BE2C (cell line): ENCODE data around the gene CDON.
"Not testable (repeated sequence)": the region's sequence is repeated elsewhere in the genome, so short reads cannot be mapped to it uniquely, and the experiment has no call there.

ENCODE experiments used
- DNase-seq: peaks from one replicate; pipeline ENCODE4 v3.0.0-alpha.2; 2020
- H3K27me3 ChIP-seq: fragments of 250-450 bp; sonication (Bioruptor Pico); 2 replicates; pipeline ENCODE4 v1.5.1; 2020; ENCODE audit warnings: mild to moderate bottlenecking
- H3K36me3 ChIP-seq: fragments of 250-450 bp; sonication (Bioruptor Pico); 2 replicates; pipeline ENCODE4 v1.5.1; 2020; ENCODE audit warnings: mild to moderate bottlenecking
- H3K4me1 ChIP-seq: fragments of 250-450 bp; sonication (Bioruptor Pico); 2 replicates; pipeline ENCODE4 v1.5.1; 2020
- H3K4me3 ChIP-seq: 2 replicates; pipeline ENCODE4 v1.5.1; 2011; ENCODE audit warnings: low read depth, low read length
- H3K9me3 ChIP-seq: fragments of 250-450 bp; sonication (Bioruptor Pico); 2 replicates; pipeline ENCODE4 v1.5.1; 2020
- CTCF ChIP-seq: IDR thresholded peaks from 2 replicates; pipeline ENCODE4 v1.5.1; 2012; ENCODE audit warnings: mild to moderate bottlenecking, low read depth, low read length

Gene CDON

GRCh38 chr11:126032375-126032774 lies 30.3 kb downstream of the CDON start:
- DNase-seq: no peak
- H3K4me1 ChIP-seq: peaks cover 9% of the 10 kb centered on the region
- TF ChIP-seq CTCF: no peak
- no peaks in the 10 kb centered on the region for H3K9me3 ChIP-seq
- no peaks in the 10 kb centered on the region for H3K27me3 ChIP-seq
- H3K36me3 ChIP-seq: peaks cover 4% of the 10 kb centered on the region
- no peak overlapping the region for H3K4me3 ChIP-seq

DNA sequence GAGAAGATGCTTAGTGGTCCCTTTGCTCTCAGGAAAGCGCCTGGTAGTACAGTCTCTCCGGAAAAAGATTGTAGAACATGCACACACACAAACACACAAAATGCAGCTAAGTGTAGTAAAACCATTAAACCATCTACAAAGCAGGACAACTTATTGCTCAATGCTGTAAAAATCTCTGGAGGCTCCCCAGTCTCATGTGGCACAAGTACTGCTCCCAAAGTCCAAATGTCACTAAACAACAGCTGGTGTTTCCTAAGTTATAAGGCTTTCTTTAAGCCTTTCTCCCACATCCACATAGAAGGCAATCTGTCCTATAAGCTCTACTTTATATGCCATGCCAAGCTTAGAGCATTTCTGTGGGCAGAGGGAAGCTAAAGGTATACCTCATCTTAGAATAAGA lies 32.9 kb downstream of the CDON start:
- no peak overlapping the region for H3K4me3 ChIP-seq
- H3K4me1 ChIP-seq: peaks cover 10% of the 10 kb centered on the region
- H3K36me3 ChIP-seq: peaks cover 4% of the 10 kb centered on the region
- no peak for TF ChIP-seq CTCF
- no peaks in the 10 kb centered on the region for H3K27me3 ChIP-seq
- no peaks in the 10 kb centered on the region for H3K9me3 ChIP-seq
- no peak for DNase-seq

- DNase-seq: no peak
- Histone ChIP-seq H3K4me3 (no peak overlapping the region), H3K27me3 (no peaks in the 10 kb centered on the region), H3K36me3 (peaks cover 4% of the 10 kb centered on the region), H3K9me3 (no peaks in the 10 kb centered on the region), H3K4me1 (peaks cover 10% of the 10 kb centered on the region)
- TF ChIP-seq CTCF: no peak
These were observed 33.4 kb downstream of the CDON start for GRCh38 chr11:126029237-126029636.

GRCh38 chr11:126028534-126028933 lies 34.1 kb downstream of the CDON start:
- not testable (repeated sequence) for H3K36me3 ChIP-seq, H3K9me3 ChIP-seq, H3K27me3 ChIP-seq, H3K4me3 ChIP-seq, DNase-seq
- peaks cover 10% of the 10 kb centered on the region for H3K4me1 ChIP-seq

GRCh38 chr11:126026579-126026978 lies 36.1 kb downstream of the CDON start:
- Histone ChIP-seq H3K4me1 (peaks cover 10% of the 10 kb centered on the region), H3K4me3 (no peak overlapping the region), H3K27me3 (no peaks in the 10 kb centered on the region), H3K9me3 (no peaks in the 10 kb centered on the region), H3K36me3 (peaks cover 13% of the 10 kb centered on the region)
- DNase-seq: no peak
- no peak for TF ChIP-seq CTCF

DNA sequence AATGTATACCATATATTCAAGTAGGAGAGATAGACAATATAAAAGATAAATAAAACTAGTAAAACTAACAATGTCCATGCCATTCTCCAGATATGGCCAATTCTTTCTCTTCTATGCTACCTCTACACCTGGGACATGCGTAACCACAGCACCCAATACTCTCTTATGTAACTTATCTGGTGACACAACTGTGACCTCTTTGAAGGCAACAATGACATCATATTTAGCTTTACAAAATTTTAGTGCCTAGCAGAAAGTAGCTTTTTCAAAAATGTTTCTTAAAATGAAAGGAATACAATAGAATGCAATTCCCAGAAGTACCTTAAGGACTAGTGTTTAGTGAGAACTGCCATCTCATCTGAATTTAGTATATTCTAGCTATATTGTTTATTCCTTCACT lies 36.8 kb downstream of the CDON start:
- Histone ChIP-seq H3K27me3 (no peaks in the 10 kb centered on the region), H3K4me3 (no peak overlapping the region), H3K9me3 (no peaks in the 10 kb centered on the region), H3K4me1 (peaks cover 10% of the 10 kb centered on the region), H3K36me3 (peaks cover 21% of the 10 kb centered on the region)
- TF ChIP-seq CTCF: no peak
- no peak for DNase-seq

DNA sequence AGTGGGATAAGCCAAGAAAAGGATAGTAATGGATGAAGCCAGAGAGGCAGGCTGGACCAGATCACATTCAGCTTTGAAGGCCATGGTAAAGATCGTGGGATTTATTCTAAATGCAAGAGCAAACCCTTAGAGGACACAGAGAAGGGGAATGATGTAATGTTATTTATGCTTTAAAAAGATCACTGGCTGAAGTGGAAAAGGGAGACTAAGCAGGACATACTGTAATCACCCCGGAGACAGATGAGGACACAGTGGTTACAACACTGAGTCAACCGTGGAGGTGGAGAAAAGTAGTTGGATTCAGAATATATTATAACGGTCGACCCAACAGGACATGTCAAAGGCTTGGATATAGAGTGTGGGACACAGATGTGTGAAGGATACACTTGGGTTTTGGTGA lies 38.5 kb downstream of the CDON start:
- Histone ChIP-seq H3K4me3 (no peak overlapping the region), H3K27me3 (no peaks in the 10 kb centered on the region), H3K4me1 (peaks cover 10% of the 10 kb centered on the region), H3K9me3 (no peaks in the 10 kb centered on the region), H3K36me3 (peaks cover 38% of the 10 kb centered on the region)
- no peak for DNase-seq
- no peak for TF ChIP-seq CTCF
